ENCODE measurements around the gene TKT.

DNA sequence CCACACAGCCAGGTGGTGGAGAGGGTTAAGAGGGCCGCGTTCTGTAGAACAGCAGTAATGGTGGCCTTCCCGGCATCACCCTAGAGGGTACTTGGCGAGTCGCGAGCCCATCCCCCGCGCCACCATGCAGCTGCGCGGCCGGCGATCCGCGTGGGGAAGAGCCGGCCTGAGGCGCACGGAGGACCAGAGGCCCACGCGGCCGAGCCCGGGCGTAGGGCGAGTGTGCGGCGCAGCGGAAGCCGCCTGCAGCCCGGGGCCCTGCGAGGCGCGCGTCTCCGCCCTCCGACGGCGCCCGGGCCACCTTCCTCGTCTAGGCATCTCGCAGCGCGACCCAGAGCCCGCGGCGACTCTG, 423 bp downstream of the TKT start:
- TF ChIP-seq, protein P1, sequence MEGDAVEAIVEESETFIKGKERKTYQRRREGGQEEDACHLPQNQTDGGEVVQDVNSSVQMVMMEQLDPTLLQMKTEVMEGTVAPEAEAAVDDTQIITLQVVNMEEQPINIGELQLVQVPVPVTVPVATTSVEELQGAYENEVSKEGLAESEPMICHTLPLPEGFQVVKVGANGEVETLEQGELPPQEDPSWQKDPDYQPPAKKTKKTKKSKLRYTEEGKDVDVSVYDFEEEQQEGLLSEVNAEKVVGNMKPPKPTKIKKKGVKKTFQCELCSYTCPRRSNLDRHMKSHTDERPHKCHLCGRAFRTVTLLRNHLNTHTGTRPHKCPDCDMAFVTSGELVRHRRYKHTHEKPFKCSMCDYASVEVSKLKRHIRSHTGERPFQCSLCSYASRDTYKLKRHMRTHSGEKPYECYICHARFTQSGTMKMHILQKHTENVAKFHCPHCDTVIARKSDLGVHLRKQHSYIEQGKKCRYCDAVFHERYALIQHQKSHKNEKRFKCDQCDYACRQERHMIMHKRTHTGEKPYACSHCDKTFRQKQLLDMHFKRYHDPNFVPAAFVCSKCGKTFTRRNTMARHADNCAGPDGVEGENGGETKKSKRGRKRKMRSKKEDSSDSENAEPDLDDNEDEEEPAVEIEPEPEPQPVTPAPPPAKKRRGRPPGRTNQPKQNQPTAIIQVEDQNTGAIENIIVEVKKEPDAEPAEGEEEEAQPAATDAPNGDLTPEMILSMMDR (IDR thresholded peaks at IDR 0.05) = no peak
- TF ChIP-seq POLR2A (IDR thresholded peaks at IDR 0.05) = no peak

Measured in esophagus squamous epithelium (tissue), 4 donors.